Activated T-helper 1 cell treated with anti-CD3 and anti-CD28 coated beads, Interleukin-12 subunit alpha, Interleukin-12 subunit beta, Interleukin-2, Interleukin-4 antibody, amounts not matched to agents 30 ng/mL and 10 ng/mL and 1 ng/mL, durations not matched to agents 14 hours and 24 hours and 36 hours (primary cell): ENCODE data around the gene PPP3CA. TPM values are rescaled to one million over a fixed set of nuclear protein-coding genes. Genes with fewer than 3 reads are reported as not detected.

ENCODE experiments used
- DNase-seq: peaks from one replicate; pipeline ENCODE4 v3.0.0; 2021; ENCODE audit warnings: low spot score
- H3K27ac Mint-ChIP-seq: one replicate; pipeline ENCODE4 v1.8.0; 2021; ENCODE audit warnings: mild to moderate bottlenecking, mixed read lengths
- H3K27me3 Mint-ChIP-seq: one replicate; pipeline ENCODE4 v1.8.0; 2022; ENCODE audit warnings: mild to moderate bottlenecking, moderate library complexity, mixed read lengths; ENCODE audit not compliant: insufficient read depth
- H3K36me3 Mint-ChIP-seq: one replicate; pipeline ENCODE4 v1.8.0; 2021; ENCODE audit warnings: low read depth, mixed read lengths
- H3K4me1 Mint-ChIP-seq: one replicate; pipeline ENCODE4 v1.8.0; 2021; ENCODE audit warnings: low read depth, mixed read lengths
- H3K4me3 Mint-ChIP-seq: one replicate; pipeline ENCODE4 v1.8.0; 2021; ENCODE audit warnings: mild to moderate bottlenecking, moderate library complexity, mixed read lengths
- H3K9me3 Mint-ChIP-seq: one replicate; pipeline ENCODE4 v1.8.0; 2021; ENCODE audit warnings: mixed read lengths
- intact Hi-C: fragments of 100-400 bp; cut with micrococcal nuclease; formaldehyde crosslinking; loops from one replicate; pipeline ENCODE4 v1.15.1; 2024
- total RNA-seq: library from RNA; stranded (reverse); gene quantifications from 2 replicates; pipeline ENCODE4 v1.2.3, GENCODE V29; 2022

PPP3CA gene
- total RNA-seq, 1 donor from 2014 or later: 11.3 TPM

GRCh38 chr4:101037938-101038413, 309.4 kb downstream of the PPP3CA start:
- peak overlapping the region; percentile 63 for H3K27ac Mint-ChIP-seq
- intact Hi-C loops: no loop called here
- peaks cover 23% of the 10 kb centered on the region for H3K4me1 Mint-ChIP-seq
- H3K4me3 Mint-ChIP-seq: peak overlapping the region; percentile 55
- no peaks in the 10 kb centered on the region for H3K9me3 Mint-ChIP-seq
- H3K36me3 Mint-ChIP-seq: peaks cover 12% of the 10 kb centered on the region
- peaks cover 2% of the 10 kb centered on the region for H3K27me3 Mint-ChIP-seq
- DNase-seq: no peak

DNA sequence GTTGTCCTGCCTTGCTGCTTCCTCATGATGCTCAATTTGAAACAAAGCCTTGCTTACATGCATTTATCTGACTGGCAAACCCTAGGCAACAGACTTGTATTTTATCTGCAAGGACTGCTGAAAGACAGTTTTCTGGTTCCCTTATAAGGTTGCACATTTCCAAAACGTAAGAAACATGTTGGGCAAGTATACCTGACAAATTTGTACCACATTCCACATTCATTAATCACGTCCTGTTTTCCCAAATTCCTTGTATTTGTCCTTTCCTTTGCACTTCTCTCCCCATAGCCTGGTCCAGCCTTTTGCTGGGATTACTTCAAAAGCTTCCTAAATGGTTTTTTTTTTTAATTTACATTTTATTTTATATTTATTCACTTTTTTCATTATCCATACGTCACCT, 310.1 kb downstream of the PPP3CA start:
- Mint-ChIP-seq H3K9me3 (no peaks in the 10 kb centered on the region), H3K4me1 (peaks cover 23% of the 10 kb centered on the region), H3K4me3 (no peak overlapping the region), H3K27ac (no peak overlapping the region), H3K27me3 (peaks cover 2% of the 10 kb centered on the region), H3K36me3 (peaks cover 12% of the 10 kb centered on the region)
- intact Hi-C loops: no loop called here
- DNase-seq: no peak

DNA sequence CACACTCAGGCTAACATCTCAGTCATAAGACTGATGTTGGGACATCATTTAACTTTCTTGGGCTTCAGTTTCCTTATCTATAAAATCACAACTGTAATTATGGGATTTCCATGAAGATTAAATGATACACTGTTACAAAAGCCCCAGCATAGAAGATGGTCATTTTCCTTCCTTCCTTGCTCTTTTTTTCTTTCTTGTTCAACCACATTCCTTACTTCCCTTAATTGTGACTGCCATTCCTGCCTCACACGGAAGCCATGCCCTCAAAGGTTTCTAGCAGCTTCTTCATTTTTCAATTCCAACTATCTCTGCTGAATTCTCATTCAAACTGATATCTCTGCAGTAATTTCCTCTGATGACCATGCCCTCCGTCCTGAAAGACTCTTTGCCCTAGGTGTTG, 311.8 kb downstream of the PPP3CA start:
- Mint-ChIP-seq H3K27ac (no peak overlapping the region), H3K27me3 (peaks cover 2% of the 10 kb centered on the region), H3K36me3 (peaks cover 16% of the 10 kb centered on the region), H3K4me3 (no peak overlapping the region), H3K9me3 (no peaks in the 10 kb centered on the region), H3K4me1 (peaks cover 23% of the 10 kb centered on the region)
- DNase-seq: no peak
- intact Hi-C loops: no loop called here

DNA sequence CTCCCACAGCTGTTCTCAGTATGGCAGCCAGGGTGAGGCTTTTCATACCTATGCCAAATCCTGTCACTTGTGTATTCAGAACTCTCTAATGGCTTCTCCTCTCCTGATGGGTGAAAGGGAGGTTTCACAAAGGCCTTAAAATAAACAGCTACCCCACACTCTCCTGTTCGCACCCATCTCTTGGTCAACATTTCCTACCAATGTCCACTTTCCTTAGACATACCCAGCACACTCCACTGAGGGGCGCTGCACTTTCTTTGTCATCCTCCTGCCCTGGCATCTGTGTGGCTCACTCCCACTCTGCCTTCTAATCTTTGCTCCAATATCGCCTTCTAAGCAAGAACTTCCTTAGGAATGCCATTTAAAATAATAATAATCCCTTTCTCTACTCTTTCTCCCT, 313.3 kb downstream of the PPP3CA start:
- peaks cover 30% of the 10 kb centered on the region for H3K4me1 Mint-ChIP-seq
- intact Hi-C loops: no loop called here
- no peak for DNase-seq
- no peaks in the 10 kb centered on the region for H3K9me3 Mint-ChIP-seq
- no peak overlapping the region for H3K27ac Mint-ChIP-seq
- peaks cover 17% of the 10 kb centered on the region for H3K36me3 Mint-ChIP-seq
- no peak overlapping the region for H3K4me3 Mint-ChIP-seq
- H3K27me3 Mint-ChIP-seq: peaks cover 2% of the 10 kb centered on the region

- H3K4me3 Mint-ChIP-seq: no peak overlapping the region
- DNase-seq: no peak
- no peaks in the 10 kb centered on the region for H3K9me3 Mint-ChIP-seq
- H3K27ac Mint-ChIP-seq: no peak overlapping the region
- H3K4me1 Mint-ChIP-seq: peaks cover 23% of the 10 kb centered on the region
- peaks cover 14% of the 10 kb centered on the region for H3K36me3 Mint-ChIP-seq
- intact Hi-C loops: no loop called here
- H3K27me3 Mint-ChIP-seq: peaks cover 2% of the 10 kb centered on the region
These were observed 314.8 kb downstream of the PPP3CA start for GRCh38 chr4:101032541-101032940.

DNA sequence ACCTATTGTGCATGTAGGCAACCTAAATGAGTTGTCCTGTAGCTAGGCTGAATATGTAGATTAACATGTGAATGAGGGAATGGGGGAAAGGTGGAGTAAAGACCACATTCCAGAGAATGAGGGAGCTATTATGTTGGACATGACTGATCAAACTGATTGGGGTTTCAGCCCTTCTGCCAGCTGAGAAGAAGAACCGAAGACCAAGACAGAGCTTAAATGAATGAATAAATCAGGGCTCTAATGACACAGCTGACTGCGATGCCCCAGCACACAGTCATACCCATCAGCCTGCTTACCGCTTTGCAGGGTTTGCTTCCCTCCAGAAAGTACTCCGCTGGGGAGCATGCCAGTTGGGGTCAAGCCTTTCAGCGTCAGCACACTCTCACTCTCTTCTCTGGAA, 315.4 kb downstream of the PPP3CA start:
- intact Hi-C loops: no loop called here
- H3K27me3 Mint-ChIP-seq: peaks cover 2% of the 10 kb centered on the region

GRCh38 chr4:101028886-101029285, 318.4 kb downstream of the PPP3CA start:
- no peaks in the 10 kb centered on the region for H3K27me3 Mint-ChIP-seq
- DNase-seq: no peak
- H3K36me3 Mint-ChIP-seq: peaks cover 15% of the 10 kb centered on the region
- intact Hi-C loops: loop anchor here (10.0 kb wide), 1 partner anchor 1236 kb away; no protein-coding TSS in a partner anchor
- no peaks in the 10 kb centered on the region for H3K9me3 Mint-ChIP-seq
- H3K4me3 Mint-ChIP-seq: no peak overlapping the region
- H3K4me1 Mint-ChIP-seq: peaks cover 12% of the 10 kb centered on the region
- no peak overlapping the region for H3K27ac Mint-ChIP-seq

More for the DNA sequence above, 315.4 kb downstream of the PPP3CA start:
- Mint-ChIP-seq H3K4me3 (no peak overlapping the region), H3K4me1 (peaks cover 17% of the 10 kb centered on the region), H3K36me3 (peaks cover 13% of the 10 kb centered on the region), H3K9me3 (no peaks in the 10 kb centered on the region), H3K27ac (no peak overlapping the region)
- DNase-seq: no peak

GRCh38 chr4:101027721-101028120, 319.6 kb downstream of the PPP3CA start:
- Mint-ChIP-seq H3K36me3 (peaks cover 18% of the 10 kb centered on the region), H3K4me1 (peaks cover 16% of the 10 kb centered on the region), H3K4me3 (no peak overlapping the region), H3K9me3 (no peaks in the 10 kb centered on the region), H3K27me3 (no peaks in the 10 kb centered on the region), H3K27ac (no peak overlapping the region)
- no peak for DNase-seq
- intact Hi-C loops: loop anchor here (10.0 kb wide), 1 partner anchor 1237 kb away; no protein-coding TSS in a partner anchor

DNA sequence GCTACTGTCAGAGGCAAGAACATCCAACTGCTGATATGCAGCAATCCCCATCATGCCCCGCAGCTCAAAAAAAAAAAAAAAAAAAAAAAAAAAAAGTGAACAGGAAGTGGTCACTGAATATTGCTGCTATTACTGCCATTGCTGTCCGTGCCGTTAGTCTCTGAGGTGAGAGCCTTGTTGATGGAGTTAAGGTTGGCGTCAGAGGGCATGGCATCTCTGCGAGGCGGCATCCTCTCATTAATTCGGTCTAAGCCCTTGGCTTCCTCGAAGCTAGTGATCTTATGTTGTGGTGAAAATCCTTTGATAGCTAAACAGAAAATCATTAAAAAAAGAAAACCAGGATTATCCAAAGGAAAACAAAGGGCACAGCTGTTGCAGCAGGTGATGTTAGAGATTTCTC, 321.6 kb downstream of the PPP3CA start:
- intact Hi-C loops: loop anchor here (10.0 kb wide), 1 partner anchor 1239 kb away; no protein-coding TSS in a partner anchor
- no peaks in the 10 kb centered on the region for H3K9me3 Mint-ChIP-seq

GRCh38 chr4:101022151-101023024, 324.9 kb downstream of the PPP3CA start:
- Mint-ChIP-seq H3K27ac (no peak overlapping the region), H3K4me1 (peaks cover 50% of the 10 kb centered on the region), H3K4me3 (no peak overlapping the region), H3K9me3 (peaks cover under 1% of the 10 kb centered on the region), H3K36me3 (peaks cover 19% of the 10 kb centered on the region), H3K27me3 (no peaks in the 10 kb centered on the region)
- no peak for DNase-seq
- intact Hi-C loops: loop anchor here (5.0 to 10.0 kb wide), 4 partner anchors 1170 to 1480 kb away; partner anchors contain the start of genes NFKB1 and TRMT10A

More for the DNA sequence above, 321.6 kb downstream of the PPP3CA start:
- Mint-ChIP-seq H3K36me3 (peaks cover 21% of the 10 kb centered on the region), H3K27ac (no peak overlapping the region), H3K4me3 (no peak overlapping the region), H3K4me1 (peaks cover 35% of the 10 kb centered on the region), H3K27me3 (no peaks in the 10 kb centered on the region)
- DNase-seq: no peak

DNA sequence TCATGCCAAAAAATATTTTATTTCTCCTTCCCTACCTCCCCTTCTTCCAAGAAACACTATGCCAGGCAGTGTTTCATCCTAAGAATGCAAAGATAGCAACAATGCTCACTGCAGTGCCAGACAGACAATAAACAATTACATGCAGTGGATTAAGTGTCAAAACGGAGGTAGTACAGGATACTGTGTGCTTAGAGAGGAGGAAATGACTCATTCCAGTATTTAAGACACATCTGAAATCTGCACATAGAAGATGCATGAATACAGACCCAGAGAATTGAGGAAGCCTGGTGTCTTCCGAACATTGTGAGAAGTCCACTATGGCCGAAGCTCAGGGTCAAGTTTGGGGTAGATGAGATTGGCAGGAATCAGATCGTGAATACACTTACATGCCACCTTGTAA, 326.4 kb downstream of the PPP3CA start:
- Mint-ChIP-seq H3K27ac (peak overlapping the region; percentile 67), H3K9me3 (peaks cover 5% of the 10 kb centered on the region), H3K4me1 (peaks cover 62% of the 10 kb centered on the region), H3K36me3 (peaks cover 15% of the 10 kb centered on the region), H3K27me3 (no peaks in the 10 kb centered on the region), H3K4me3 (peak overlapping the region; percentile 43)
- DNase-seq: peak; percentile 16
- intact Hi-C loops: loop anchor here (1.0 to 10.0 kb wide), 16 partner anchors 30 to 1481 kb away; partner anchors contain the start of genes NFKB1, PPP3CA and TRMT10A

DNA sequence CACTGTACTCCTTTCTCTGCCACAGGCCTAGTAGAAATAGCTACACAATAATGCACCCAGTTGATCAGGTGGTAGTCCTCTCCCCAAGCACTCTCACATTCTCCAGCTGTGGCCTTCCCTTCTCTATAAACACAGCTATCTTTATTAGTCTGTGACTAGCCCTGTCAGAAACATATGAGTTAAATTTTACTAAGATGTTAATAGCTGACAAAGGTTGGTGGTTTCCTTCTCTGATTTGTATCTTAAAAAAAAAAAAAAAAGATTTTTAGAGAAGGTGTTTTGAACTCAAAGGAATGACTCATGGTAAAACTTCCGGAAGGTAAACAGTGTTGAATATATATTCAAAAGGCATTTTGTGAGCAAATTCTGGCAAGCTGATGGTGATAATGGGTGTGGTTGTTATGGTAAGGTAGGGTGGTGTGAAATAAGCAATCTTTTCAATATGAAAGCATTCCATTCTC, 327.4 kb downstream of the PPP3CA start:
- Mint-ChIP-seq H3K4me1 (peaks cover 65% of the 10 kb centered on the region), H3K4me3 (peak overlapping the region; percentile 27), H3K9me3 (peaks cover 5% of the 10 kb centered on the region), H3K27me3 (no peaks in the 10 kb centered on the region), H3K27ac (peak overlapping the region; percentile 81), H3K36me3 (peaks cover 11% of the 10 kb centered on the region)
- intact Hi-C loops: loop anchor here (1.0 to 10.0 kb wide), 17 partner anchors 31 to 1482 kb away; partner anchors contain the start of genes DNAJB14, NFKB1, PPP3CA and SLC39A8
- peak; percentile 40 for DNase-seq

DNA sequence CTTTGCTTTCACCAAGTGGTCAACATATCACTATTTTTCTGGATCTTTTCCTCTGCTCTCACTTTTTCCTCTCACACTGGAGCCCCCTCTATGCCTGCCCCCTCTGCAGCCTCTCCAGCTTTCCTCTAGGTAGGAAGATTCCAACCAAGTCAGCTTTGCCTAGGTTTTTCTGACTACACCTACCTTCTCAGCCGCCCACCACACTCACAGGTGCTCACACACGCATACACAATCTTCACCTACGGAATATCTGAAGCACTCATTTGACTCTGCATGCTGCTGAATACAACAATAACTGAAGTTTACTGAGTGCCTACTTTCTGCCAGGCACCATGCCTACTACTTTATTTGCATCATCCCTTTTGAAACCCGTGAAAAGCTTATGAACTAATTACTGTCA, 328.0 kb downstream of the PPP3CA start:
- DNase-seq: no peak
- Mint-ChIP-seq H3K4me1 (peaks cover 72% of the 10 kb centered on the region), H3K27ac (peak overlapping the region; percentile 81), H3K36me3 (peaks cover 10% of the 10 kb centered on the region), H3K9me3 (peaks cover 5% of the 10 kb centered on the region), H3K27me3 (no peaks in the 10 kb centered on the region), H3K4me3 (peak overlapping the region; percentile 27)
- intact Hi-C loops: loop anchor here (5.0 to 10.0 kb wide), 2 partner anchors 1072 to 1325 kb away; partner anchors contain the start of genes DNAJB14 and SLC39A8
